HG02938 (cell line): ENCODE data around the gene LAMTOR1.

ENCODE experiments used
- ATAC-seq: cut with Tn5 transposase; IDR thresholded peaks from one replicate; pipeline ENCODE4 v1.9.1; 2021; ENCODE audit warnings: mild to moderate bottlenecking, moderate library complexity; ENCODE audit not compliant: unreplicated experiment

Gene LAMTOR1

DNA sequence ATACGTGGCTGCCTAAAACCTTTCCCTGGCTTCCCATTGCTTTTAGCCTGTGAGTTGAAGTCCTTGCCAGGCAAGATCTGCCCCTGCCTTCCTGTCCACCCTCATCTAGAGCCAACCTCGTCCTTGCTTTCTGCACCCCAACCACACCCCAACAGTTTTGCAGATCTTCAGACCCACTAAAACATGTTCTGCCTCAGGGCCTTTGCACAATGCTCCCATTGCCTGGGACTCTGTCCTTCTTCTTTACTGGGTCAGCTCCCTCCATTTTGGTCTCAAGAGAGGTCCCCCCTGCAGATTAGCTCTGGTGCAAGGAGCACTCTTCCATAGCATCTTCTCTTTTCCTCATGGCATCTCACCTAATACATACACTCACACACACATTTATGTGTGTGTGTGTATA lies 17.8 kb upstream of the LAMTOR1 start:
- ATAC-seq = no peak

GRCh38 chr11:72119198-72119597 lies 16.1 kb upstream of the LAMTOR1 start:
- no peak for ATAC-seq

DNA sequence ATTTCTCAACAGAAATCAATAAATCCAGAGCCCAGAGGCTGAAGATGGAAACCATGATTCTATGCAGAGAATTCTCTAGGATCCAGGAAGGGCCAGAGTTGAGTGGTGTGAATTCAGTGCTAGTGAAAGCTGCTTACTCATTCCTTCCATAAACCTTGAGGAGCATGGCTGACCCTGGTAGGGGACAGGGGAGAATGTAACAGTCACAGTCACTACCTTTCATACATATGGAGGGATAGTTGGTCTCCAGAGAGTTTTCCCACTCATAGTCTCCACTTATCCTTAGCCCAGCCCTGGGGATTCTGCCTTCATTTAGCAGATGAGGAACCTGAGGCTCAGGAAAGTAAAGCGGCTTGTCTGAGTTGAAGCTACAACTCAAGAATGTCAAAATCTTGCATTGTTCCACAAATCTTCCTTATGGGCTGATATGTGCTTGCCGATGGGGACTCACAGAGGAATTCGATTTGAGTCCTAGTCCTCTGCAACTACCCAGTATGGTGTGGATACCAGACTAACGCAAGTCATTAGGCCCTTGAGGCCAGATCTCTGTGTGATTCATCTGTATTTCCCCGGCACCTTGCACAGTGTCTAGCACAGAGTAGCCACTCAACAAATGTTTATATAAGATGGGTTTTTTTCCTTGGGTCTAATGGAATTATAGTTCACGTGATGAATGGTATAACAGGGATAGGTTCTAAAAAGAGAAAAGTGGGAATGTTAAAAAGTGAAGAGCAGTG lies 13.1 kb upstream of the LAMTOR1 start:
- no peak for ATAC-seq

DNA sequence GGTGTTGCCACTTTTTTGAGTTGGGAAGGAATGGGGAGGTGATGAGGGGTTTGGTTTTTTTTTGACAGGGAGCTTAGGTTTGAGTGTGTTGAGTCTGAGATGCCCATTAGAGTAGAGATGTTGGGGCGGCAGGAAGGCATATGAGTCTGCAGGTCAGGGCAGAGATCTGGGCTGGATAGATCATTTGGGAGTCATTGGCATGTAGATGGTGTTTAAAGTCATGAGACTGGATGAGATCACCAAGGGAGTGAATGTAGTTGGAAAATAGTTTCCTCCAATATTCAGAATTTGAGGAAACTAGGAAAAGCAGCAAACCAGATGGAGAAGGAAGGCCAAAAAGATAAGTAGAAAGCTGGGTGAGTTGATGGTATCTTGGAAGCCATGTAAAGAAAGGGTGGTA lies 11.5 kb upstream of the LAMTOR1 start:
- ATAC-seq = no peak

- ATAC-seq = no peak
These were observed 10.1 kb upstream of the LAMTOR1 start for GRCh38 chr11:72112978-72113808.

DNA sequence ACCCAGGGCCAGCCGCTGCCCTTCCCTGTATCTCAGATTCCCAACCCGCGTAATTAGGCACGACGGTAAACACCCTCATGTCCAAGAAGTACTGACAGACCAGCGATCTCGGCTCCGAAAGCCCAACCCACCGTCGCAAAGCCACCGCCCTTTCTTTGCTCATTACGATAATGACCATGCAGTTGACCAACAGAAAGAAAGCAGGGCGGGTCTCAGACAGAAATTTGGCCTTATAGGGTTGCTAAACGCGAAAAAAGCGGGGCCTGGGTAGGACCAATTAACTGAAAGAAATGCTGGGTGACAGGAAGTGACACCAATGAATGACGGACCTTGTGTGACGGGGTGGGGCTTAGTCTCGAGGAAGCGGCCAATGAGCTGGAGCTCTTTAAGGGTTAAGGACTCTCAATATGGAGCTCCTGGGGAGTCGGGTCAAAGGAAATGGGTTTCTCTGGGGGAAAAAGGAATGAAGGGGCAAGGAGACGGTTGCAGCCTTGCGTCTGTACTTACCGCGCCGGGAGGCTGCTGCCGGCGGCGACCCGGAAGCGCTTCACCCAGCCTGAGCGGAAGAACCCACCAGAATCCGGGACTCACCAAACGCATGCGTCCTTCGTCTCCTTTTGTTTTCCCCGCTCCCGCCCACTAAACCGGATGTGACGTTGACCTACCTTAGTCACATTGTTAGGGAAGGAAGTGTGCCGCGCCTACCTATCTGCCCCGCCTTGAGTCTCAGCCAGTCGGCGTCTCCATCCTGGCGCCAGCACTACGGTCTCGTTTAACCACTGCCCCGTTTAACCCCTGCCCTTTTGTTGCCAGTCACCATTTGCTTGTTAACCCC lies 9.3 kb upstream of the LAMTOR1 start, which contains the start of gene ANAPC15:
ANAPC15 (minus strand) TSS at position 553 of the 835 bp plus-strand sequence. CDS start 1,419 bp downstream, outside the sequence.
- ATAC-seq = peak; percentile 93

DNA sequence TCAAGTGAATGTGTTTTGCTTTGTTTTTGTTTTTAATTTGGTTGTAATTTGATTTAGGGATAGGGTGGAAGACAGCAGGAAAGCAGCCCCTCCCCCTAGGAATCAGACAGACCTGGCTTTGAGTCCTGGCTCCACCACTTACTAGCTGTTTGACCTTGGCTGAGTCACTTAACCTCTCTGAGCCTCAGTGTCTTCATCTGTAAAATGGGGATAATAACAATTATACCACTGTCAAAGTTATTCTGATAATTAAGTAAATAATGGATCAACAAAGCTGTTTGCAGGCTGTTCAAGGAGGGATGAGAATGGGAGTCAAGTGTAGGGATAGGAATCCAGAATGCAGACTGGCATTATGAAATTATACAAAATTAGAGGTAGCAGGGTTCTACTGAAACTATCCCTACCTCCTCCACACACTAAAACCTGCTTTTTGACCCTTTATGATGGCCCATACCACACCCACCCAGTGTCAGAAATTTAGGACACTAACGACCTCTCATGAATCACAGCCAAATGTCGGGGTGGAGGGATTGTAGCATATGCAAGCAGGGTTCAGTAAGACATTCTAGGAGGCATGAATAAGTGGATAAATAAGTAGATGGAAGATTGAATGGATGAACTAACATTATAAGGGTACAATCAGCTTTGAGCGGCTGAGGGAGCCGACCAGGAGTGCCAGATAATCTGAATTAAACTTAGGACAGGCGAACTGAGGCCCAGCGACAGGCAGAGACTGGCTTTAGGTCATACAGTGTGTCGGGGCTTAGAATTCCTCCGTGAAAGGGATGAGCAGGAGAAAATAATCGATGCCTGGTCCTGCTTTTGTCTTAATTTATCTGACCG lies 8.4 kb upstream of the LAMTOR1 start:
- peak; percentile 1 for ATAC-seq

- no peak for ATAC-seq
These were observed 2.8 kb upstream of the LAMTOR1 start, which contains the start of gene TOMT for GRCh38 chr11:72105888-72106287. TSS of gene TOMT (plus strand) at chr11:72105924. CDS start at chr11:72105952, 28 bp downstream.

DNA sequence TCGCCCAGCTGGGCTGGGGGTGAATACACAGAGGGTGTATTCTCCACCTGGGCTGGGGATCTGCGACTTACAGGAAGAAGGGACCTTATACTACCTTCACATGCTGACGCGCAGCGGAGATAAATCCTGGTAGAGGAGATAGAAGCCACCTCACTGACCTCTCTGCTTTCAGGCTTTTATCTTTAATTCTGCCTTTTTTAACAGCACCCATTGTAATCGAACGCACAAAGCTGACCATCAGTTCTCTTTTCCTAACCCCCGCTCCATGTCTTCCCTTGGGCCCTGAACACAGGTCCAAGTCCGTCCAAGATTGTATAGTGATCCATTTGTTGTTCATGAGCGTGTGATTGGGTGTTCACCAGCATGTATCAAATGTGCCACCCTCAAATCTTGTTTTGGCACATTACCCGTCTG lies 664 bp upstream of the LAMTOR1 start:
- ATAC-seq = no peak

GRCh38 chr11:72102631-72102945 lies 509 bp downstream of the LAMTOR1 start:
- no peak for ATAC-seq

DNA sequence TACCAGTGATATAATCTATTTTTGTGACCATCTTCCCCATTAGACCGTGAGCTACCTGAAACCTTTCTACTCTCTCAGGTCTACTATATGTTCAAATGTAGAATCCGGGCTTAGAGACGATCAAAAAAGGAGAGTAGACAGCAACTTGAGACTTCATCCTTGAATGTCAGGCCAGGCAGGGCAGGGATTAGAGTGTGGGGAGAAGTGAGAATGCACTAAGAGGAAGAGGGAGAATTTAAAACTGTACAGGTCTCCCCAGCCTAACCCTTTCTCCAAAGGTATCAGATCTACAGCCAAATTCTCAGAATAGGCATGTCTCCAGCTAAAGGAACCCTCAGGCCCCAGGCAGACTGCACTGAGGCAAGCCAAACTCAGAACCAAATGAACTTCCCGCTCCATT lies 935 bp downstream of the LAMTOR1 start:
- no peak for ATAC-seq

GRCh38 chr11:72100462-72100861 lies 2.6 kb downstream of the LAMTOR1 start:
- ATAC-seq = no peak

DNA sequence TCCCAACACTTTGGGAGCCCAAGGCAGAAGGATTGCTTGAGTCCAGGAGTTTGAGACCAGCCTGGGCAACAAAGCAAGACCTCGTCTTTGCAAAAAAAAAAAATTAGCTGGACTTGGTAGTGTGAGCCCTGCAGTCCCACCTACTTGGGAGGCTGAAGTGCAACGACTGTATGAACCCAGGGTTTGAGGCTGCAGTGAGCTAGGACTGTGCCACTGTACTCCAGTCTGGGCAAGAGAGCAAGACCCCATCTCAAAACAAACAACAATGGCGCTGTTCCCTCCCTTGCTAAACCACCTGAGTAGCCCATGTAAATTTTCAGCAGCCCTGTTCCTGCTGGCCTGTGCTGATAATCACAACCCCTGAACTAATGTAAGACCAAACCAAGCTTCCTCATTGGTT lies 3.1 kb downstream of the LAMTOR1 start:
- no peak for ATAC-seq

GRCh38 chr11:72098741-72099140 lies 4.4 kb downstream of the LAMTOR1 start:
- ATAC-seq = no peak

- no peak for ATAC-seq
These were observed 11.8 kb downstream of the LAMTOR1 start for GRCh38 chr11:72091292-72091691.

GRCh38 chr11:72088076-72088808 lies 14.9 kb downstream of the LAMTOR1 start:
- ATAC-seq = no peak

GRCh38 chr11:72085621-72086351 lies 17.3 kb downstream of the LAMTOR1 start:
- ATAC-seq = no peak

DNA sequence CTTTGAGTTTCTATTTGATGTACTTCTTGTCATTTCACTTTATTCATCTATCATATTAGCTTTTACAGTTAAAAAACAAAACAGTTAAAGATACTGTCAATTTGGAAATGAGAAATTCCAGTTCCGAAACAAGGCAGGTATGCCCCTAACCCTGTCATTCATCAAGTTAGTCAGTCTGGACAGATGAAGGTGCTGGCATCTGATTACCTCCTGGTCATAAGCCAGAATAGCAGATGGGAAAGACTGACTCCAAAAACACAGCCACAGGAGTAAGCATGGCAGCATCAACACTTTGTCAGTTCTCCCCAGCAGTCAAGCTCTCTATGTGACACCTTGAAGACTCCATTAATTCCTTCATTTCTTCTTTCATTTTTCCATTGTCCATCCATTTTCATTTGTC lies 18.1 kb downstream of the LAMTOR1 start:
- ATAC-seq = no peak

GRCh38 chr11:72084076-72084475 lies 19.0 kb downstream of the LAMTOR1 start:
- ATAC-seq = no peak
